Esophagus squamous epithelium (tissue), 5 donors: ENCODE results near the gene ALDH1L1. TPM values are rescaled to one million over a fixed set of nuclear protein-coding genes. Genes with fewer than 3 reads are reported as not detected.

Source experiments
- DNase-seq: peaks from one replicate; lab custom pipeline; 2025; lab: John Stamatoyannopoulos, UW
- H3K27ac ChIP-seq, 4 donors: fragments of 200-600 bp; sonication (generic); one replicate each; pipeline ENCODE4 v1.5.1; 2016 to 2019; ENCODE audit warnings: mild to moderate bottlenecking in 1 of 4
- H3K27me3 ChIP-seq, 4 donors: fragments of 200-600 bp; sonication (generic); 1 replicate in 3 of 4; 2 replicates in 1 of 4; pipeline versions ENCODE4 v1.5.1 to v1.6.0; 2017 to 2021; ENCODE audit warnings: antibody characterized with exemption in 1 of 4
- H3K36me3 ChIP-seq, 3 donors: fragments of 200-600 bp; sonication (generic); one replicate each; pipeline ENCODE4 v1.5.1; 2016 to 2019
- H3K4me1 ChIP-seq, 3 donors: fragments of 200-600 bp; sonication (generic); one replicate each; pipeline ENCODE4 v1.5.1; 2017 to 2019
- H3K4me3 ChIP-seq, 4 donors: fragments of 200-600 bp; sonication (generic); 1 replicate in 3 of 4; 2 replicates in 1 of 4; pipeline ENCODE4 v1.5.1; 2016 to 2019; ENCODE audit warnings: mild to moderate bottlenecking in 2 of 4, moderate library complexity in 1 of 4
- H3K9me3 ChIP-seq, 3 donors: fragments of 200-600 bp; sonication (generic); one replicate each; pipeline ENCODE4 v1.5.1; 2016 to 2019
- POLR2A ChIP-seq, 4 donors: fragments of 450-650 bp; IDR thresholded peaks; one replicate each; pipeline ENCODE4 v1.6.1; 2017; ENCODE audit warnings: antibody characterized with exemption in 4 of 4, mild to moderate bottlenecking in 4 of 4, moderate library complexity in 3 of 4
- WGBS, 2 donors: methylation state at CpG; one replicate each; pipeline ENCODE4 v1.1.5; 2018; 5-methylcytosine and 5-hydroxymethylcytosine counted together
- intact Hi-C: fragments of 100-400 bp; cut with DNase I; formaldehyde crosslinking; loops from one replicate; pipeline ENCODE4 v1.15.0; 2022
- total RNA-seq, 4 donors: library from RNA; depleted of rRNA; stranded (reverse); fragments of >200 nt; gene quantifications; one replicate each; pipeline ENCODE4 v1.1.0, GENCODE V29; 2016
- TF ChIP-seq, protein P1 (sequence below), 6 experiments: fragments of 450-650 bp in 4 of 6; fragments of 200-600 bp in 2 of 6; sonication (generic) in 2 of 6; IDR thresholded peaks; one replicate each; pipeline ENCODE4 v1.5.1; 2016 to 2019; ENCODE audit warnings: antibody characterized with exemption in 6 of 6, mild to moderate bottlenecking in 4 of 6, moderate library complexity in 4 of 6
- donor health status: DM: yes; HTN: yes; CAD: no.

The ALDH1L1 gene
- total RNA-seq, 4 donors from 2014 or later: 1.6 to 19.3 (median 4.4) TPM

DNA sequence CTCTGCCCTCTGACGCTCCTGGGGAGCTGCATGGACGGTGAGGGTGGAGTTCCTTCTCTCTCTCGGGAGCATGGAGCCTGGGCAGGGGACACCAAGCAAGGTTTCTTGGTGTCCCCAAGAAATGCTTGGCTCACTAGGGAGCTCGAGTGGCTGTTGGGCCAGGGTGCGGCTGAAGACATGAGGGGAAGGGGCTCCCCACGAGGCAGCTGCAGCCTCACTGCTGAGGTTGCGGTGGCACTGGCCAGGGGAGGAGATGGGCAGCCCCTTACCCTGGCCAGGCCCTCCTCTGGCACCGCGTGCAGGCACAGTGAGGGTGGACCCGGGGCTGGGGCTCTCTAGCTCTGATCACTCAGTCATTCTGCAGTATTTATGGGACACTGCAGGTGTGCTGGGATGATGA, 52.9 kb downstream of the ALDH1L1 start:
- no peak overlapping the region for H3K27ac ChIP-seq
- H3K4me3 ChIP-seq: no peak overlapping the region
- peaks cover 0 to 9% (median 0%) of the 10 kb centered on the region in 4 donors for H3K27me3 ChIP-seq
- no peaks in the 10 kb centered on the region for H3K9me3 ChIP-seq
- 80% methylated on average over 2 of the region's 10 CpGs; no CpG with 5 or more reads in 1 of the 2 donors for WGBS, 2 donors
- H3K4me1 ChIP-seq: peaks cover 0 to 18% (median 5%) of the 10 kb centered on the region in 3 donors
- DNase-seq: no peak
- TF ChIP-seq, protein P1, sequence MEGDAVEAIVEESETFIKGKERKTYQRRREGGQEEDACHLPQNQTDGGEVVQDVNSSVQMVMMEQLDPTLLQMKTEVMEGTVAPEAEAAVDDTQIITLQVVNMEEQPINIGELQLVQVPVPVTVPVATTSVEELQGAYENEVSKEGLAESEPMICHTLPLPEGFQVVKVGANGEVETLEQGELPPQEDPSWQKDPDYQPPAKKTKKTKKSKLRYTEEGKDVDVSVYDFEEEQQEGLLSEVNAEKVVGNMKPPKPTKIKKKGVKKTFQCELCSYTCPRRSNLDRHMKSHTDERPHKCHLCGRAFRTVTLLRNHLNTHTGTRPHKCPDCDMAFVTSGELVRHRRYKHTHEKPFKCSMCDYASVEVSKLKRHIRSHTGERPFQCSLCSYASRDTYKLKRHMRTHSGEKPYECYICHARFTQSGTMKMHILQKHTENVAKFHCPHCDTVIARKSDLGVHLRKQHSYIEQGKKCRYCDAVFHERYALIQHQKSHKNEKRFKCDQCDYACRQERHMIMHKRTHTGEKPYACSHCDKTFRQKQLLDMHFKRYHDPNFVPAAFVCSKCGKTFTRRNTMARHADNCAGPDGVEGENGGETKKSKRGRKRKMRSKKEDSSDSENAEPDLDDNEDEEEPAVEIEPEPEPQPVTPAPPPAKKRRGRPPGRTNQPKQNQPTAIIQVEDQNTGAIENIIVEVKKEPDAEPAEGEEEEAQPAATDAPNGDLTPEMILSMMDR (IDR thresholded peaks at IDR 0.05): no peak
- TF ChIP-seq POLR2A (IDR thresholded peaks at IDR 0.05): no peak
- intact Hi-C loops: no loop called here
- no peaks in the 10 kb centered on the region for H3K36me3 ChIP-seq

- peaks cover 0 to 9% (median 0%) of the 10 kb centered on the region in 4 donors for H3K27me3 ChIP-seq
- H3K9me3 ChIP-seq: no peaks in the 10 kb centered on the region
- H3K4me3 ChIP-seq: no peak overlapping the region
- no peak overlapping the region for H3K27ac ChIP-seq
- H3K36me3 ChIP-seq: no peaks in the 10 kb centered on the region
- TF ChIP-seq, protein P1 (IDR thresholded peaks at IDR 0.05): no peak
- no peak for TF ChIP-seq POLR2A (IDR thresholded peaks at IDR 0.05)
- peaks cover 0 to 18% (median 5%) of the 10 kb centered on the region in 3 donors for H3K4me1 ChIP-seq
- no peak for DNase-seq
- intact Hi-C loops: no loop called here
- 67 to 76% methylated on average over 3 to 6 of the region's 10 CpGs for WGBS, 2 donors
These were observed 53.5 kb downstream of the ALDH1L1 start for GRCh38 chr3:126126811-126127431.

- H3K4me1 ChIP-seq: peaks cover 0 to 18% (median 5%) of the 10 kb centered on the region in 3 donors
- no peak for DNase-seq
- intact Hi-C loops: no loop called here
- 71 to 92% methylated on average over 4 to 10 of the region's 12 CpGs for WGBS, 2 donors
- H3K27ac ChIP-seq: no peak overlapping the region
- no peak overlapping the region for H3K4me3 ChIP-seq
- H3K9me3 ChIP-seq: no peaks in the 10 kb centered on the region
- no peak for TF ChIP-seq POLR2A (IDR thresholded peaks at IDR 0.05)
- TF ChIP-seq, protein P1 (IDR thresholded peaks at IDR 0.05): no peak
- no peaks in the 10 kb centered on the region for H3K36me3 ChIP-seq
- peaks cover 0 to 9% (median 0%) of the 10 kb centered on the region in 4 donors for H3K27me3 ChIP-seq
These were observed 54.1 kb downstream of the ALDH1L1 start for GRCh38 chr3:126126286-126126685.

DNA sequence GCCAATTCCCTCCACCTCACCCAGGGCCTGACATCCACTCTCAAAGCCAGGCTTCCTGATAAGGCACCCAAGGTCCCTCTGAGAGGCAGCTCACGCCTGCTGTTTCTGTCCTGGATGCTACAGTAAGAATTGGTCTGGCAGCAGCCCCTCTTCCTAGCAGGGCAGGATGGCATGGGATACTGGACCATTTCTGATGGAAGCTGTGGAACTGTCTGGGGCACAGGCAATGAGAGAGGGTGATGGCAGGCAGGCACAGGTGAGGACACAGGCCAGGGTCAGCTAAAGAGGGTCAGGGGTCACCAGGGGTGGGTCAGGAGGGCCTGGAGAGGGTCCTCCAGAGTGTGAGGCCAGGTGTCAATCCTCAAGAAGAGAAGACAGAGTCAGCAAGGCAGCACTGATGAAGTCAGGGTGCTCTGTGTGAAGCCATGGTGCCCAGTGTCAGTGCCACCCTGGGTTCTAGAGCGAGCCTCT, 54.6 kb downstream of the ALDH1L1 start:
- Histone ChIP-seq H3K9me3 (no peaks in the 10 kb centered on the region), H3K36me3 (no peaks in the 10 kb centered on the region), H3K27ac (no peak overlapping the region), H3K4me3 (no peak overlapping the region), H3K4me1 (peaks cover 0 to 18% (median 5%) of the 10 kb centered on the region in 3 donors), H3K27me3 (peaks cover 0 to 9% (median 0%) of the 10 kb centered on the region in 4 donors)
- intact Hi-C loops: no loop called here
- WGBS, 2 donors: 61 to 100% methylated on average over 1 to 2 of the region's 2 CpGs
- no peak for TF ChIP-seq POLR2A (IDR thresholded peaks at IDR 0.05)
- TF ChIP-seq, protein P1 (IDR thresholded peaks at IDR 0.05): no peak
- no peak for DNase-seq

- WGBS, 2 donors: 77 to 90% methylated on average over 2 to 4 of the region's 5 CpGs
- DNase-seq: no peak
- no peaks in the 10 kb centered on the region for H3K9me3 ChIP-seq
- peaks cover 0 to 18% (median 5%) of the 10 kb centered on the region in 3 donors for H3K4me1 ChIP-seq
- H3K36me3 ChIP-seq: no peaks in the 10 kb centered on the region
- H3K27me3 ChIP-seq: peaks cover 0 to 9% (median 0%) of the 10 kb centered on the region in 4 donors
- TF ChIP-seq, protein P1 (IDR thresholded peaks at IDR 0.05): no peak
- no peak for TF ChIP-seq POLR2A (IDR thresholded peaks at IDR 0.05)
- H3K4me3 ChIP-seq: no peak overlapping the region
- H3K27ac ChIP-seq: no peak overlapping the region
- intact Hi-C loops: no loop called here
These were observed 55.0 kb downstream of the ALDH1L1 start for GRCh38 chr3:126125341-126125740.
